ENCODE data around the gene MARCHF2.

DNA sequence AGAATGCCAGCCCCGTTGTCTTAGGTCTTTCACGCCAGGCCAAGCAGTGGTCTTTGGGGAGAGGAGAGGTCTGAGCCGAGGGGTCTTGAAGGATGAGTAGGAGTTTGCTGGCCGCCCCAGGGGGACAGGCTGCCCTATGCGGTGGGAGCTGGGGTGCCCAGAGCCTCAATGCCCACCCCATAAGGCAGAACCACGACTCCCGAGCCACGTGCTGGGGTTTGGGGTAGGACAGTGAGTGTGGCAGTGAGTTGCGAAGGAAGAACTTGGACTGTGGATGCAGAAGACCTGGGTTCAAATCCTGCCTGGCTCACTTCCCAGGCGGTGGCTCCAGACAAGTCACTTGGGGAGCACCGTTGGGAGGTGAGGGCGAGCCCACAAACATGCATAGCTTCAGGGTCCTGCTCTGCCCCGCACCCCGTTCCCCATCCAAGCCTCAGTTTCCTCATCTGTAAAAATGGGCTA lies 17.5 kb upstream of the MARCHF2 start:
- TF ChIP-seq POLR2A (IDR thresholded peaks at IDR 0.05; ENCODE audit: low read depth, low read length) (no peak), TAF1 (IDR thresholded peaks at IDR 0.05; ENCODE audit: low read depth, low read length) (no peak)

All from GM12891 (cell line).